ENCODE results near the gene WNK1. TPM values are rescaled to one million over a fixed set of nuclear protein-coding genes. Genes with fewer than 3 reads are reported as not detected.

Gene WNK1
- polyA plus RNA-seq, 1 donor from 2014 or later, result 25.9 TPM

- H3K9me2 ChIP-seq (ENCODE audit: insufficient read depth, low read length), result no peaks in the 10 kb centered on the region
- H3K9ac ChIP-seq (ENCODE audit: low read length), result no peak overlapping the region
- no peak overlapping the region for H3K27ac ChIP-seq (ENCODE audit: low read length)
- no peak for TF ChIP-seq POLR2AphosphoS5 (IDR thresholded peaks at IDR 0.05)
- TF ChIP-seq EP300 (conservative IDR thresholded peaks at IDR 0.05; ENCODE audit: poor library complexity, severe bottlenecking), result no peak
- TF ChIP-seq RAD21 (conservative IDR thresholded peaks at IDR 0.05), result no peak
- no peak for TF ChIP-seq MXI1 (conservative IDR thresholded peaks at IDR 0.05; ENCODE audit: poor library complexity, severe bottlenecking)
- TF ChIP-seq EZH2 (IDR thresholded peaks at IDR 0.05; ENCODE audit: borderline replicate concordance, insufficient read depth, low read length, poor library complexity, severe bottlenecking), result no peak
- no peak for TF ChIP-seq REST (IDR thresholded peaks at IDR 0.05; ENCODE audit: borderline replicate concordance)
- no peak for TF ChIP-seq SMC3 (conservative IDR thresholded peaks at IDR 0.05; ENCODE audit: poor library complexity)
- no peak for TF ChIP-seq CTCF (IDR thresholded peaks at IDR 0.05; ENCODE audit: poor library complexity, severe bottlenecking)
- no peak for TF ChIP-seq TAF1 (IDR thresholded peaks at IDR 0.05; ENCODE audit: low read depth)
- peaks cover 83% of the 10 kb centered on the region for H3K79me2 ChIP-seq (replicated peaks; ENCODE audit: insufficient read depth, low read length)
- H2AFZ ChIP-seq (ENCODE audit: low read depth, low read length), result no peak overlapping the region
- no peak overlapping the region for H3K4me3 ChIP-seq (ENCODE audit: low read length)
- no peaks in the 10 kb centered on the region for H4K20me1 ChIP-seq (ENCODE audit: insufficient read depth)
- H3K27me3 ChIP-seq (ENCODE audit: insufficient read depth, low read depth, low read length), result no peaks in the 10 kb centered on the region
- no peaks in the 10 kb centered on the region for H3F3A ChIP-seq (ENCODE audit: insufficient read depth, low read length, poor library complexity, severe bottlenecking)
- no peaks in the 10 kb centered on the region for H3K9me3 ChIP-seq (ENCODE audit: low read length)
- no peaks in the 10 kb centered on the region for H3K36me3 ChIP-seq (ENCODE audit: insufficient read depth, low read length)
- no peak overlapping the region for H3K4me2 ChIP-seq (ENCODE audit: low read length)
Measured at GRCh38 chr12:780750-781379, 28.5 kb downstream of the WNK1 start.

GRCh38 chr12:785706-786105 is 33.3 kb downstream of the WNK1 start:
- Histone ChIP-seq H4K20me1 (ENCODE audit: insufficient read depth) (no peaks in the 10 kb centered on the region), H3K27me3 (ENCODE audit: insufficient read depth, low read depth, low read length) (no peaks in the 10 kb centered on the region)

More at GRCh38 chr12:785706-786105, 33.3 kb downstream of the WNK1 start:
- Histone ChIP-seq H3K4me3 (ENCODE audit: low read length) (no peak overlapping the region), H3K79me2 (replicated peaks; ENCODE audit: insufficient read depth, low read length) (peaks cover 70% of the 10 kb centered on the region), H2AFZ (ENCODE audit: low read depth, low read length) (no peak overlapping the region), H3K9me3 (ENCODE audit: low read length) (no peaks in the 10 kb centered on the region), H3F3A (ENCODE audit: insufficient read depth, low read length, poor library complexity, severe bottlenecking) (no peaks in the 10 kb centered on the region), H3K4me2 (ENCODE audit: low read length) (no peak overlapping the region), H3K9ac (ENCODE audit: low read length) (no peak overlapping the region), H3K9me2 (ENCODE audit: insufficient read depth, low read length) (no peaks in the 10 kb centered on the region), H3K27ac (ENCODE audit: low read length) (no peak overlapping the region), H3K36me3 (ENCODE audit: insufficient read depth, low read length) (no peaks in the 10 kb centered on the region)
- TF ChIP-seq EP300 (conservative IDR thresholded peaks at IDR 0.05; ENCODE audit: poor library complexity, severe bottlenecking), result no peak
